ENCODE data around the gene JSRP1.
"Not testable (repeated sequence)": the region's sequence is repeated elsewhere in the genome, so short reads cannot be mapped to it uniquely, and the experiment has no call there.

Gene JSRP1

GRCh38 chr19:2282062-2282861, 26.0 kb upstream of the JSRP1 start, which contains the start of gene PEAK3:
Gene PEAK3 (minus strand): TSS chr19:2282175. CDS start chr19:2280931, 1,244 bp downstream.
- DNase-seq (ENCODE audit: low read depth in 2 of 2), result no peak

- DNase-seq (ENCODE audit: low read depth in 2 of 2), result not testable (repeated sequence)
Observed at GRCh38 chr19:2281265-2282061, 25.2 kb upstream of the JSRP1 start.

GRCh38 chr19:2280633-2281264, 24.5 kb upstream of the JSRP1 start:
- DNase-seq (ENCODE audit: low read depth in 2 of 2), result no peak

- no peak for DNase-seq (ENCODE audit: low read depth in 2 of 2)
Observed at GRCh38 chr19:2278459-2279158, 22.4 kb upstream of the JSRP1 start.

- no peak for DNase-seq (ENCODE audit: low read depth in 2 of 2)
Observed at GRCh38 chr19:2277138-2277537, 20.9 kb upstream of the JSRP1 start.

- no peak for DNase-seq (ENCODE audit: low read depth in 2 of 2)
Observed at GRCh38 chr19:2276429-2276986, 20.3 kb upstream of the JSRP1 start.

GRCh38 chr19:2275588-2276428, 19.6 kb upstream of the JSRP1 start:
- DNase-seq (ENCODE audit: low read depth in 2 of 2), result no peak

- DNase-seq (ENCODE audit: low read depth in 2 of 2), result peak; percentile 36 to 42
Observed at GRCh38 chr19:2274931-2275535, 18.8 kb upstream of the JSRP1 start.

- DNase-seq (ENCODE audit: low read depth in 2 of 2), result no peak
Observed at GRCh38 chr19:2274185-2274711, 18.0 kb upstream of the JSRP1 start.

- peak in 1 of 2 experiments; percentile 36 for DNase-seq (ENCODE audit: low read depth in 2 of 2)
Observed at GRCh38 chr19:2273356-2274184, 17.4 kb upstream of the JSRP1 start.

GRCh38 chr19:2271234-2272103, 15.3 kb upstream of the JSRP1 start:
- DNase-seq (ENCODE audit: low read depth in 2 of 2), result peak; percentile 28 to 36

GRCh38 chr19:2270423-2271233, 14.4 kb upstream of the JSRP1 start:
- DNase-seq (ENCODE audit: low read depth in 2 of 2), result peak; percentile 59 to 65

GRCh38 chr19:2270157-2270422, 13.9 kb upstream of the JSRP1 start:
- DNase-seq (ENCODE audit: low read depth in 2 of 2), result no peak

- peak; percentile 94 to 95 for DNase-seq (ENCODE audit: low read depth in 2 of 2)
Observed at GRCh38 chr19:2269244-2270156, 13.3 kb upstream of the JSRP1 start.

GRCh38 chr19:2268861-2269243, 12.6 kb upstream of the JSRP1 start:
- no peak for DNase-seq (ENCODE audit: low read depth in 2 of 2)

GRCh38 chr19:2268480-2268830, 12.2 kb upstream of the JSRP1 start:
- DNase-seq (ENCODE audit: low read depth in 2 of 2), result no peak
